PC-9 (cell line): ENCODE measurements around the gene CFAP46. TPM values are rescaled to one million over a fixed set of nuclear protein-coding genes. Genes with fewer than 3 reads are reported as not detected.

Experiments
- BruUV-seq: library from RNA; stranded (reverse); fragments of 400-500 nt; replicated peaks from 2 replicates; lab custom pipeline; 2021; lab: Mats Ljungman, UMichigan
- CTCF ChIA-PET: fragments of 300-600 bp; sonication (Branson Sonifier 250); formaldehyde crosslinking; loops from one replicate; lab custom pipeline; 2022; ENCODE audit warnings: antibody characterized with exemption; lab: Charles Lee
- POLR2A ChIA-PET: fragments of 300-600 bp; sonication (Branson Sonifier 250); formaldehyde crosslinking; loops from one replicate; lab custom pipeline; 2022; ENCODE audit warnings: antibody characterized with exemption; ENCODE audit not compliant: unreplicated experiment; lab: Charles Lee
- DNase-seq, 2 experiments: peaks; one replicate each; pipeline versions ENCODE4 v3.0.0 to v3.0.0-alpha.2; 2015 to 2022; ENCODE audit warnings: mixed read lengths in 1 of 2
- H2AFZ ChIP-seq: fragments of 200-600 bp; sonication (generic); 2 replicates; pipeline ENCODE4 v1.8.1; 2017; ENCODE audit warnings: antibody characterized with exemption
- H3F3A ChIP-seq: fragments of 200-600 bp; sonication (generic); 2 replicates; pipeline ENCODE4 v1.8.1; 2017; ENCODE audit warnings: antibody characterized with exemption, mild to moderate bottlenecking, low read depth; ENCODE audit not compliant: insufficient read depth
- H3K27ac ChIP-seq: fragments of 200-600 bp; sonication (generic); 2 replicates; pipeline ENCODE4 v1.6.1; 2016; ENCODE audit warnings: mixed run types
- H3K27me3 ChIP-seq: fragments of 200-600 bp; sonication (generic); 2 replicates; pipeline ENCODE4 v1.6.1; 2016; ENCODE audit warnings: low read depth, mixed run types; ENCODE audit not compliant: insufficient read depth
- H3K36me3 ChIP-seq: fragments of 200-600 bp; sonication (generic); 2 replicates; pipeline ENCODE4 v1.6.1; 2016; ENCODE audit warnings: low read depth, mixed run types
- H3K4me1 ChIP-seq: fragments of 200-600 bp; sonication (generic); replicated peaks from 2 replicates; pipeline ENCODE4 v1.6.1; 2016; ENCODE audit warnings: mixed run types; ENCODE audit not compliant: insufficient read depth
- H3K4me2 ChIP-seq: fragments of 200-600 bp; sonication (generic); 2 replicates; pipeline ENCODE4 v1.6.1; 2017; ENCODE audit warnings: mixed run types
- H3K4me3 ChIP-seq: fragments of 200-600 bp; sonication (generic); 2 replicates; pipeline ENCODE4 v1.6.1; 2016; ENCODE audit warnings: mixed run types
- H3K79me2 ChIP-seq: fragments of 200-600 bp; sonication (generic); 2 replicates; pipeline ENCODE4 v1.6.1; 2017; ENCODE audit warnings: low read depth, mixed run types
- H3K9me2 ChIP-seq: fragments of 200-600 bp; sonication (generic); 2 replicates; pipeline ENCODE4 v1.8.1; 2017; ENCODE audit warnings: mild to moderate bottlenecking; ENCODE audit not compliant: insufficient read depth
- H3K9me3 ChIP-seq: fragments of 200-600 bp; sonication (generic); 2 replicates; pipeline ENCODE4 v1.8.1; 2016; ENCODE audit warnings: low read depth; ENCODE audit not compliant: insufficient read depth
- H4K20me1 ChIP-seq: fragments of 200-600 bp; sonication (generic); 2 replicates; pipeline ENCODE4 v1.8.1; 2017; ENCODE audit not compliant: insufficient read depth
- CTCF ChIP-seq: fragments of 200-600 bp; sonication (generic); conservative IDR thresholded peaks from 2 replicates; pipeline ENCODE4 v1.6.1; 2017; ENCODE audit warnings: mixed run types, antibody characterized with exemption, mild to moderate bottlenecking, moderate library complexity
- EZH2 ChIP-seq: fragments of 200-600 bp; sonication (generic); IDR thresholded peaks from 2 replicates; pipeline ENCODE4 v1.8.0; 2017; ENCODE audit warnings: antibody characterized with exemption, low read depth
- intact Hi-C: fragments of 100-400 bp; cut with micrococcal nuclease; formaldehyde crosslinking; loops from one replicate; pipeline ENCODE4 v1.10.0; 2022; ENCODE audit not compliant: unreplicated experiment
- total RNA-seq: library from RNA; stranded (reverse); gene quantifications from 2 replicates; pipeline ENCODE4 v1.2.3, GENCODE V29; 2021

CFAP46 gene
- total RNA-seq, 1 experiment from 2014 or later, result not detected

- Histone ChIP-seq H3K4me2 (no peak overlapping the region), H3F3A (no peaks in the 10 kb centered on the region), H2AFZ (no peak overlapping the region), H3K79me2 (no peaks in the 10 kb centered on the region), H3K4me3 (no peak overlapping the region), H3K9me3 (no peaks in the 10 kb centered on the region), H3K27me3 (peaks cover 63% of the 10 kb centered on the region), H4K20me1 (no peaks in the 10 kb centered on the region), H3K9me2 (no peaks in the 10 kb centered on the region), H3K36me3 (no peaks in the 10 kb centered on the region), H3K4me1 (no peaks in the 10 kb centered on the region), H3K27ac (no peak overlapping the region)
- no peak for DNase-seq
- ChIA-PET CTCF (no interaction called here), POLR2A (no interaction called here)
- BruUV-seq, result no TSS peak
- intact Hi-C loops, result no loop called here
- TF ChIP-seq EZH2, result no peak
- TF ChIP-seq CTCF, result no peak
These were observed 21.9 kb upstream of the CFAP46 start for GRCh38 chr10:132964231-132964630.

- Histone ChIP-seq H4K20me1 (no peaks in the 10 kb centered on the region), H3K4me2 (no peak overlapping the region), H3K4me1 (no peaks in the 10 kb centered on the region), H3K9me3 (no peaks in the 10 kb centered on the region), H3K27me3 (peaks cover 63% of the 10 kb centered on the region), H3K27ac (no peak overlapping the region), H3K79me2 (no peaks in the 10 kb centered on the region), H3F3A (no peaks in the 10 kb centered on the region), H3K36me3 (no peaks in the 10 kb centered on the region), H3K4me3 (no peak overlapping the region), H3K9me2 (no peaks in the 10 kb centered on the region), H2AFZ (no peak overlapping the region)
- BruUV-seq, result no TSS peak
- TF ChIP-seq EZH2, result no peak
- no peak for TF ChIP-seq CTCF
- DNase-seq, result no peak
- ChIA-PET POLR2A (no interaction called here), CTCF (no interaction called here)
- intact Hi-C loops, result no loop called here
These were observed 21.1 kb upstream of the CFAP46 start for GRCh38 chr10:132963430-132963960.

- CTCF ChIA-PET, result no interaction called here
- intact Hi-C loops, result no loop called here
- Histone ChIP-seq H2AFZ (no peak overlapping the region), H3K4me1 (no peaks in the 10 kb centered on the region), H3K79me2 (no peaks in the 10 kb centered on the region), H3K4me3 (no peak overlapping the region), H3K9me2 (no peaks in the 10 kb centered on the region), H3K4me2 (peak overlapping the region; percentile 28; the same call in 1 of the 2 replicates), H3K27me3 (peaks cover 63% of the 10 kb centered on the region), H3K27ac (no peak overlapping the region), H3K9me3 (no peaks in the 10 kb centered on the region), H4K20me1 (no peaks in the 10 kb centered on the region), H3F3A (no peaks in the 10 kb centered on the region), H3K36me3 (no peaks in the 10 kb centered on the region)
- POLR2A ChIA-PET, result no interaction called here
- TF ChIP-seq CTCF (no peak), EZH2 (no peak)
- no TSS peak for BruUV-seq
- no peak for DNase-seq
These were observed 20.5 kb upstream of the CFAP46 start for GRCh38 chr10:132962623-132963429.
